HepG2 (cell line): ENCODE results near the gene CTIF. TPM values are rescaled to one million over a fixed set of nuclear protein-coding genes. Genes with fewer than 3 reads are reported as not detected.

Experiments
- ATAC-seq: fragments of 200-7000 bp; cut with Tn5 transposase; 3 replicates; pipeline ENCODE4 v1.9.1; 2020; ENCODE audit warnings: mild to moderate bottlenecking, moderate library complexity
- BruUV-seq: library from RNA; stranded (reverse); fragments of 400-500 nt; replicated peaks from 2 replicates; lab custom pipeline; 2021; lab: Mats Ljungman, UMichigan
- CTCF ChIA-PET: fragments of 300-600 bp; formaldehyde crosslinking; extraction: SDS; loops from one replicate; lab custom pipeline; 2021; ENCODE audit warnings: low total read pairs, inconsistent platforms, low intra/inter-chr PET ratio; lab: Yijun Ruan, JAX
- POLR2A ChIA-PET: fragments of 350-600 bp; sonication (Branson Sonifier 250); formaldehyde crosslinking; loops from one replicate; lab custom pipeline; 2020; ENCODE audit warnings: antibody characterized with exemption, inconsistent platforms; lab: Yijun Ruan, JAX
- DNase-seq: peaks from one replicate; pipeline ENCODE4 v3.0.0-alpha.2; 2015; ENCODE audit warnings: low spot score
- FAIRE-seq: peaks from 3 replicates; lab custom pipeline; 2011; peaks lifted over from hg19 to GRCh38; lab: Jason Lieb, UNC
- H2AFZ ChIP-seq: one replicate; pipeline ENCODE4 v1.6.1; 2011; ENCODE audit warnings: low read length, inconsistent platforms
- H3K27ac ChIP-seq: fragments of 300-600 bp; 3 replicates; pipeline ENCODE4 v1.8.0; 2011; ENCODE audit warnings: mixed run types, mild to moderate bottlenecking, mixed read lengths, low read length, inconsistent platforms; ENCODE audit not compliant: insufficient read depth; ENCODE audit errors: extremely low read length
- H3K27me3 ChIP-seq, 2 experiments: fragments of 200-600 bp in 1 of 2; 2 replicates in 1 of 2; 3 replicates in 1 of 2; pipeline versions ENCODE4 v1.6.0 to v1.8.0; 2011; ENCODE audit warnings: low read length in 2 of 2, mild to moderate bottlenecking in 2 of 2, moderate library complexity in 2 of 2, inconsistent platforms in 1 of 2; ENCODE audit not compliant: insufficient read depth in 2 of 2, control insufficient read depth in 1 of 2
- H3K36me3 ChIP-seq, 2 experiments: fragments of 200-600 bp in 1 of 2; replicated peaks in 1 of 2; 2 replicates in 1 of 2; 3 replicates in 1 of 2; pipeline versions ENCODE4 v1.5.1 to v1.8.0; 2011; ENCODE audit warnings: low read length in 2 of 2, inconsistent platforms in 1 of 2; ENCODE audit not compliant: insufficient read depth in 2 of 2, control insufficient read depth in 1 of 2
- H3K4me1 ChIP-seq: 2 replicates; pipeline ENCODE4 v1.5.1; 2012; ENCODE audit warnings: low read length, inconsistent platforms; ENCODE audit not compliant: insufficient read depth
- H3K4me2 ChIP-seq: 2 replicates; pipeline ENCODE4 v1.6.0; 2011; ENCODE audit warnings: low read depth, low read length, inconsistent platforms
- H3K4me3 ChIP-seq, 3 experiments: fragments of 200-600 bp in 1 of 3; sonication (generic), shearing (Covaris generic) in 1 of 3; replicated peaks in 1 of 3; 2 replicates each; pipeline ENCODE4 v1.5.1; 2011 to 2016; ENCODE audit warnings: low read length in 3 of 3, inconsistent platforms in 2 of 3, low read depth in 2 of 3, mild to moderate bottlenecking in 2 of 3, control low read depth in 1 of 3, mixed read lengths in 1 of 3; ENCODE audit not compliant: insufficient read depth in 1 of 3
- H3K79me2 ChIP-seq: one replicate; pipeline ENCODE4 v1.6.1; 2011; ENCODE audit warnings: low read length, inconsistent platforms; ENCODE audit not compliant: insufficient read depth
- H3K9ac ChIP-seq: 2 replicates; pipeline ENCODE4 v1.6.0; 2011; ENCODE audit warnings: mild to moderate bottlenecking, low read depth, low read length, inconsistent platforms; ENCODE audit not compliant: insufficient read depth
- H3K9me3 ChIP-seq: 2 replicates; pipeline ENCODE4 v1.5.1; 2012; ENCODE audit warnings: mild to moderate bottlenecking, low read length
- H4K20me1 ChIP-seq: 2 replicates; pipeline ENCODE4 v1.6.0; 2011; ENCODE audit warnings: inconsistent platforms, mild to moderate bottlenecking, low read length, moderate library complexity; ENCODE audit not compliant: insufficient read depth
- ARID2 ChIP-seq: sonication (generic); formaldehyde crosslinking; IDR thresholded peaks from 2 replicates; pipeline ENCODE4 v1.8.1; 2022; ENCODE audit warnings: mild to moderate bottlenecking, missing genetic modification reagents, borderline replicate concordance
- GTF3A ChIP-seq: sonication (generic); formaldehyde crosslinking; conservative IDR thresholded peaks from 2 replicates; pipeline ENCODE4 v1.4.0; 2020; ENCODE audit warnings: mild to moderate bottlenecking, missing genetic modification reagents
- NFE2L2 ChIP-seq: fragments of 150-350 bp; IDR thresholded peaks from 2 replicates; pipeline ENCODE4 v1.6.1; 2014; ENCODE audit warnings: low read length
- ZNF839 ChIP-seq: sonication (generic); formaldehyde crosslinking; IDR thresholded peaks from 2 replicates; pipeline ENCODE4 v1.4.0; 2020; ENCODE audit warnings: missing genetic modification reagents, mild to moderate bottlenecking, borderline replicate concordance
- WGBS: methylation state at CpG from one replicate; pipeline ENCODE4 v1.1.6; 2017; ENCODE audit warnings: low lambda C conversion rate; 5-methylcytosine and 5-hydroxymethylcytosine counted together
- in situ Hi-C: cut with HindIII; loops from 2 replicates; pipeline ENCODE4 v1.10.0; 2017; ENCODE audit warnings: low pct_unique_long_range_greater_than_20kb; ENCODE audit not compliant: extremely low pct_ligation_motif_present
- intact Hi-C: fragments of 100-400 bp; cut with micrococcal nuclease; formaldehyde crosslinking; loops from one replicate; pipeline ENCODE4 v1.10.0; 2022; ENCODE audit not compliant: unreplicated experiment
- polyA plus RNA-seq, 8 experiments: library from polyadenylated mRNA; depleted of rRNA in 3 of 8; stranded (reverse) in 7 of 8; unstranded in 1 of 8; fragments of >200 nt; fragmentation: Illumina TruSeq in 4 of 8; extraction: Trizol in 4 of 8; gene quantifications; 2 replicates each; pipeline versions ENCODE4 v1.2.1 to v1.2.3, GENCODE V29; 2011 to 2016; ENCODE audit warnings: low read depth in 4 of 8, missing spikeins in 1 of 8, mixed read lengths in 1 of 8; ENCODE audit not compliant: insufficient read depth in 1 of 8
- total RNA-seq, 5 experiments: library from RNA; depleted of rRNA; stranded (reverse); fragments of >200 nt; fragmentation: Illumina TruSeq; extraction: Trizol; gene quantifications; 2 replicates each; pipeline ENCODE4 v1.2.3, GENCODE V29; 2016; ENCODE audit warnings: low read depth in 1 of 5

The CTIF gene
- total and polyA plus RNA-seq, 2 of the 13 experiments (the other 11 are each of a cell fraction or from before 2014, with no cell fraction given), result 18.2 to 28.0 TPM

- intact Hi-C loops (loop anchor here (10.0 kb wide), 1 partner anchor 111 kb away; no protein-coding TSS in a partner anchor), in situ Hi-C loops (no loop called here)
- Histone ChIP-seq H3K9me3 (no peaks in the 10 kb centered on the region), H3K4me3 (no peak overlapping the region), H3K79me2 (no peaks in the 10 kb centered on the region), H3K36me3 (peaks cover 0 to 44% of the 10 kb centered on the region in 2 experiments; a peak in 3 of 5 replicates), H3K9ac (no peak overlapping the region), H3K27ac (no peak overlapping the region), H3K4me1 (peaks cover 19% of the 10 kb centered on the region), H3K27me3 (no peaks in the 10 kb centered on the region), H3K4me2 (no peak overlapping the region), H2AFZ (no peak overlapping the region), H4K20me1 (no peaks in the 10 kb centered on the region)
- POLR2A ChIA-PET, result no interaction called here
- DNase-seq (no peak), ATAC-seq (no peak), FAIRE-seq (no peak)
- TF ChIP-seq GTF3A (no peak), NFE2L2 (no peak), ARID2 (CRISPR knock-in tag) (no peak)
- WGBS, result 96% methylated on average over 7 of the region's 12 CpGs
- CTCF ChIA-PET, result no interaction called here
- no TSS peak for BruUV-seq
Observed at GRCh38 chr18:48785736-48786454, 247.1 kb downstream of the CTIF start.

GRCh38 chr18:48786455-48787202 is 247.8 kb downstream of the CTIF start:
- Histone ChIP-seq H3K27me3 (no peaks in the 10 kb centered on the region), H3K79me2 (no peaks in the 10 kb centered on the region), H3K4me1 (peaks cover 16% of the 10 kb centered on the region)
- FAIRE-seq, result no peak
- no peak for DNase-seq
- intact Hi-C loops, result loop anchor here (10.0 kb wide), 1 partner anchor 112 kb away; no protein-coding TSS in a partner anchor
- TF ChIP-seq ZNF839, result no peak
- TF ChIP-seq, all 625 proteins: peak for 0
- Histone ChIP-seq H4K20me1 (no peaks in the 10 kb centered on the region), H3K9ac (no peak overlapping the region), H3K4me2 (no peak overlapping the region), H3K27ac (no peak overlapping the region), H2AFZ (no peak overlapping the region), H3K9me3 (no peaks in the 10 kb centered on the region), H3K4me3 (no peak overlapping the region), H3K36me3 (peaks cover 0 to 46% of the 10 kb centered on the region in 2 experiments; a peak in 3 of 5 replicates)
- ATAC-seq, result no peak
- BruUV-seq, result no TSS peak
- WGBS, result 86% methylated on average over 10 of the region's 10 CpGs
- in situ Hi-C loops, result no loop called here
- ChIA-PET POLR2A (no interaction called here), CTCF (no interaction called here)
